Effector memory CD8-positive, alpha-beta T cell (primary cell): Measurements from ENCODE around the gene CA12.

Experiments
- ATAC-seq: fragments of 150-1000 bp; cut with Tn5 transposase; replicated peaks from 2 replicates; pipeline ENCODE4 v1.10.0; 2021; ENCODE audit warnings: mild to moderate bottlenecking, moderate library complexity
- DNase-seq, 3 experiments: peaks; one replicate each; pipeline ENCODE4 v3.0.0; 2021
- H3K27ac Mint-ChIP-seq, 2 donors: one replicate each; pipeline ENCODE4 v1.8.0; 2022; ENCODE audit warnings: mild to moderate bottlenecking in 2 of 2, mixed read lengths in 2 of 2, moderate library complexity in 2 of 2
- H3K27me3 Mint-ChIP-seq, 2 donors: one replicate each; pipeline ENCODE4 v1.8.0; 2022; ENCODE audit warnings: mixed read lengths in 2 of 2
- H3K36me3 Mint-ChIP-seq: one replicate; pipeline ENCODE4 v1.8.0; 2022; ENCODE audit warnings: mild to moderate bottlenecking, moderate library complexity, mixed read lengths; ENCODE audit not compliant: insufficient read depth
- H3K4me1 Mint-ChIP-seq, 2 donors: one replicate each; pipeline ENCODE4 v1.8.0; 2022; ENCODE audit warnings: low read depth in 2 of 2, mixed read lengths in 2 of 2
- H3K4me3 Mint-ChIP-seq, 2 donors: one replicate each; pipeline ENCODE4 v1.8.0; 2022; ENCODE audit warnings: mild to moderate bottlenecking in 2 of 2, mixed read lengths in 2 of 2, moderate library complexity in 2 of 2
- H3K9me3 Mint-ChIP-seq, 2 donors: one replicate each; pipeline ENCODE4 v1.8.0; 2022; ENCODE audit warnings: mixed read lengths in 2 of 2

The CA12 gene

GRCh38 chr15:63283126-63283525 lies 98.5 kb downstream of the CA12 start:
- peaks cover 6 to 20% of the 10 kb centered on the region in 2 donors for H3K4me1 Mint-ChIP-seq
- no peaks in the 10 kb centered on the region for H3K27me3 Mint-ChIP-seq
- H3K36me3 Mint-ChIP-seq = peaks cover 11% of the 10 kb centered on the region
- no peak overlapping the region for H3K27ac Mint-ChIP-seq
- DNase-seq (no peak), ATAC-seq (no peak)
- no peaks in the 10 kb centered on the region for H3K9me3 Mint-ChIP-seq
- no peak overlapping the region for H3K4me3 Mint-ChIP-seq

- H3K36me3 Mint-ChIP-seq = peaks cover 3% of the 10 kb centered on the region
- no peaks in the 10 kb centered on the region for H3K9me3 Mint-ChIP-seq
- ATAC-seq (no peak), DNase-seq (peak in 1 of 3 experiments; percentile 13)
- H3K4me3 Mint-ChIP-seq = peak overlapping the region; percentile 78 to 86
- H3K27ac Mint-ChIP-seq = peak overlapping the region; percentile 73 to 85
- peaks cover 26 to 35% of the 10 kb centered on the region in 2 donors for H3K4me1 Mint-ChIP-seq
- no peaks in the 10 kb centered on the region for H3K27me3 Mint-ChIP-seq
These were observed 103.7 kb downstream of the CA12 start for GRCh38 chr15:63277893-63278456.

- DNase-seq (peak; percentile 62 to 67 (median 66)), ATAC-seq (peak; percentile 82)
- Mint-ChIP-seq H3K27ac (peak within 1 kb of the TSS; percentile 73 to 85), H3K4me1 (peaks cover 26 to 35% of the 10 kb centered on the region in 2 donors), H3K9me3 (no peaks in the 10 kb centered on the region), H3K36me3 (peaks cover 3% of the 10 kb centered on the region), H3K4me3 (peak within 1 kb of the TSS; percentile 78 to 86), H3K27me3 (no peaks in the 10 kb centered on the region)
These were observed 104.4 kb downstream of the CA12 start, which contains the start of gene APH1B for GRCh38 chr15:63277038-63277892. APH1B (plus strand) TSS chr15:63277605; CDS start chr15:63277624, 19 bp downstream.

GRCh38 chr15:63276342-63277037 lies 105.2 kb downstream of the CA12 start:
- no peaks in the 10 kb centered on the region for H3K27me3 Mint-ChIP-seq
- peak overlapping the region; percentile 73 to 85 for H3K27ac Mint-ChIP-seq
- H3K4me3 Mint-ChIP-seq = peak overlapping the region; percentile 77 to 78
- peaks cover 26 to 35% of the 10 kb centered on the region in 2 donors for H3K4me1 Mint-ChIP-seq
- H3K36me3 Mint-ChIP-seq = peaks cover 3% of the 10 kb centered on the region
- ATAC-seq (no peak), DNase-seq (no peak)
- no peaks in the 10 kb centered on the region for H3K9me3 Mint-ChIP-seq

GRCh38 chr15:63274427-63274826 lies 107.2 kb downstream of the CA12 start:
- peak overlapping the region in 1 of 2 donors; percentile 44 for H3K4me3 Mint-ChIP-seq
- no peaks in the 10 kb centered on the region for H3K27me3 Mint-ChIP-seq
- peak overlapping the region; percentile 68 to 92 for H3K27ac Mint-ChIP-seq
- no peak for DNase-seq
- peaks cover 23 to 40% of the 10 kb centered on the region in 2 donors for H3K4me1 Mint-ChIP-seq
- no peaks in the 10 kb centered on the region for H3K9me3 Mint-ChIP-seq
- no peaks in the 10 kb centered on the region for H3K36me3 Mint-ChIP-seq
- ATAC-seq = no peak
